HepG2 (cell line): ENCODE data around the gene ZBTB25. TPM values are rescaled to one million over a fixed set of nuclear protein-coding genes. Genes with fewer than 3 reads are reported as not detected.
A peak's percentile ranks its signal among the peaks of the same experiment; 100 is the strongest.

ENCODE experiments used
- EEA1 ChIP-seq: sonication (generic); formaldehyde crosslinking; IDR thresholded peaks from 2 replicates; pipeline ENCODE4 v1.5.1; 2020; ENCODE audit warnings: mild to moderate bottlenecking, missing genetic modification reagents, borderline replicate concordance
- ETV5 ChIP-seq: IDR thresholded peaks from 2 replicates; pipeline ENCODE4 v1.6.1; 2018; ENCODE audit warnings: missing biosample characterization, missing genetic modification reagents, inconsistent platforms, borderline replicate concordance
- FOXK2 ChIP-seq: fragments of 450-650 bp; IDR thresholded peaks from 2 replicates; pipeline ENCODE4 v1.6.1; 2016
- HMG20B ChIP-seq: conservative IDR thresholded peaks from 2 replicates; pipeline ENCODE4 v1.6.1; 2016; ENCODE audit warnings: missing genetic modification reagents, missing compliant biosample characterization
- MIER3 ChIP-seq: IDR thresholded peaks from 2 replicates; pipeline ENCODE4 v1.6.1; 2016; ENCODE audit warnings: missing compliant biosample characterization, borderline replicate concordance
- NFATC3 ChIP-seq: sonication (generic); formaldehyde crosslinking; IDR thresholded peaks from 2 replicates; pipeline ENCODE4 v1.5.1; 2020; ENCODE audit warnings: mild to moderate bottlenecking, missing genetic modification reagents
- POLR2AphosphoS2 ChIP-seq: IDR thresholded peaks from 2 replicates; pipeline ENCODE4 v1.6.1; 2011; ENCODE audit warnings: low read depth, low read length, improper control_type of control experiment
- REL ChIP-seq: sonication (generic); formaldehyde crosslinking; conservative IDR thresholded peaks from 2 replicates; pipeline ENCODE4 v1.8.0; 2022; ENCODE audit warnings: mild to moderate bottlenecking, missing genetic modification reagents, moderate library complexity
- SMAD9 ChIP-seq: sonication (generic); formaldehyde crosslinking; IDR thresholded peaks from 2 replicates; pipeline ENCODE4 v1.5.1; 2020; ENCODE audit warnings: mild to moderate bottlenecking, missing genetic modification reagents
- SOX13 ChIP-seq, 3 experiments: fragments of 450-650 bp in 1 of 3; sonication (generic) in 1 of 3; formaldehyde crosslinking in 1 of 3; IDR thresholded peaks in 2 of 3; conservative IDR thresholded peaks in 1 of 3; 2 replicates each; pipeline versions ENCODE4 v1.5.0 to v1.6.1; 2016 to 2020; ENCODE audit warnings: antibody characterized with exemption in 1 of 3, mild to moderate bottlenecking in 1 of 3, missing compliant biosample characterization in 1 of 3, missing genetic modification reagents in 1 of 3, moderate library complexity in 1 of 3
- STAT5B ChIP-seq: sonication (generic); formaldehyde crosslinking; IDR thresholded peaks from 2 replicates; pipeline ENCODE4 v1.4.0; 2020; ENCODE audit warnings: missing genetic modification reagents
- ZNF335 ChIP-seq: sonication (generic); formaldehyde crosslinking; IDR thresholded peaks from 2 replicates; pipeline ENCODE4 v1.4.0; 2020; ENCODE audit warnings: missing genetic modification reagents
- ZNF674 ChIP-seq: sonication (generic); formaldehyde crosslinking; IDR thresholded peaks from 2 replicates; pipeline ENCODE4 v1.5.0; 2020; ENCODE audit warnings: low read depth, mild to moderate bottlenecking, missing genetic modification reagents
- ZNF773 ChIP-seq: sonication (generic); formaldehyde crosslinking; IDR thresholded peaks from 2 replicates; pipeline ENCODE4 v1.4.0; 2020; ENCODE audit warnings: missing genetic modification reagents, borderline replicate concordance
- polyA plus RNA-seq, 8 experiments: library from polyadenylated mRNA; depleted of rRNA in 3 of 8; stranded (reverse) in 7 of 8; unstranded in 1 of 8; fragments of >200 nt; fragmentation: Illumina TruSeq in 4 of 8; extraction: Trizol in 4 of 8; gene quantifications; 2 replicates each; pipeline versions ENCODE4 v1.2.1 to v1.2.3, GENCODE V29; 2011 to 2016; ENCODE audit warnings: low read depth in 4 of 8, missing spikeins in 1 of 8, mixed read lengths in 1 of 8; ENCODE audit not compliant: insufficient read depth in 1 of 8
- total RNA-seq, 5 experiments: library from RNA; depleted of rRNA; stranded (reverse); fragments of >200 nt; fragmentation: Illumina TruSeq; extraction: Trizol; gene quantifications; 2 replicates each; pipeline ENCODE4 v1.2.3, GENCODE V29; 2016; ENCODE audit warnings: low read depth in 1 of 5
- TF ChIP-seq, protein P1 (sequence below): sonication (generic); formaldehyde crosslinking; IDR thresholded peaks from 2 replicates; pipeline ENCODE4 v1.8.1; 2022; ENCODE audit warnings: low read depth, mild to moderate bottlenecking, missing genetic modification reagents
- TF ChIP-seq, protein P2 (sequence below): sonication (generic); formaldehyde crosslinking; IDR thresholded peaks from 2 replicates; pipeline ENCODE4 v1.5.0; 2020; ENCODE audit warnings: missing genetic modification reagents, mild to moderate bottlenecking, borderline replicate concordance
- TF ChIP-seq, protein P3 (sequence below): sonication (generic); formaldehyde crosslinking; IDR thresholded peaks from 2 replicates; pipeline ENCODE4 v1.4.0; 2020; ENCODE audit warnings: missing genetic modification reagents, mild to moderate bottlenecking, borderline replicate concordance
- TF ChIP-seq, protein P4 (sequence below): sonication (generic); formaldehyde crosslinking; IDR thresholded peaks from 2 replicates; pipeline ENCODE4 v1.5.1; 2020; ENCODE audit warnings: missing genetic modification reagents, mild to moderate bottlenecking, borderline replicate concordance
- TF ChIP-seq, protein P5 (sequence below): sonication (generic); formaldehyde crosslinking; conservative IDR thresholded peaks from 2 replicates; pipeline ENCODE4 v1.5.0; 2020; ENCODE audit warnings: missing genetic modification reagents

Gene ZBTB25
- total and polyA plus RNA-seq, 2 of the 13 experiments (the other 11 are each of a cell fraction or from before 2014, with no cell fraction given): 3.5 to 7.6 TPM

DNA sequence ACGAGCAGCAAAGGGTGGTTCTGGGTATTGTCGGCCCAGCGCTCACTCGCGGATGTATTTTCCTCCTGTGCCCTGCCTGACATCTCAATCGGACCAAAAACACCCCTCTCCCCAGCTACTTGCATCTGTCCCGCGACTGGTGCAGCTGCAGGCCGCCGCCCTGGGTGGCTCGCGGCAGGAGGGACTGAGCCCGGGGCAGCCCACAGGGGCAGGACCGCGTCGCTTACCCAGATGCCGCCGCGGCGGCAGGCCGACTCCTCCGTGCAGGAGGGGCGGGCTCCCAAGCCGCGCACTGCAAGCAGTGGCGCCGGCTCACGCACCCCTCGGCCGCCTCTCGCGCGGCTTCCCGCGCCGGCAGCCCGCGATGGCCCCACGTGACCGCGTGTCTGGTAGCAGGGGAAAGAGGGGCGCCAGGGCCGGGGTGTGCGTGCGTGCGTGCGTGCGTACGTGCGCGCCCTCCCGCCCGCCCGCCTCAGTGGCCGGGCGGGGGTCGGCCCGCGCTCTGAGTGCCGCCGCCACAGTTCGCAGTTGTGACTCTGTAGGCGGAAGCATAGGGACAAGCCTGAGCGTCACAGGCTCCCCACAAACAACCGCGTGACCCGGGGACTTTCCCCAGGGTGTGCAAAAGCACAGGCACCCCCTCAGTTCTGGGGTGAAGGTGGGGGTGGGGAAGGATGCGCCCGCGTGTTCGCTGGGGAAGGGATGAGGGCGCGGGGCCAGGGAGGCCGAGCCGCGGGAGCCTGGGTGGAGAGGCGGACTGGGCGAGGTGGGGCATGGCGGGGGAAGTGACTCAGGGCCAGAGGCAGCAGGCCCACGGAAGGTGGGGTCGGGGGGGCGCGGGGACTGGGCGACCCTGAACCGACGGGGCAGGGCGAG, at the start of gene ZBTB25 (continued):
- TF ChIP-seq, protein P1, sequence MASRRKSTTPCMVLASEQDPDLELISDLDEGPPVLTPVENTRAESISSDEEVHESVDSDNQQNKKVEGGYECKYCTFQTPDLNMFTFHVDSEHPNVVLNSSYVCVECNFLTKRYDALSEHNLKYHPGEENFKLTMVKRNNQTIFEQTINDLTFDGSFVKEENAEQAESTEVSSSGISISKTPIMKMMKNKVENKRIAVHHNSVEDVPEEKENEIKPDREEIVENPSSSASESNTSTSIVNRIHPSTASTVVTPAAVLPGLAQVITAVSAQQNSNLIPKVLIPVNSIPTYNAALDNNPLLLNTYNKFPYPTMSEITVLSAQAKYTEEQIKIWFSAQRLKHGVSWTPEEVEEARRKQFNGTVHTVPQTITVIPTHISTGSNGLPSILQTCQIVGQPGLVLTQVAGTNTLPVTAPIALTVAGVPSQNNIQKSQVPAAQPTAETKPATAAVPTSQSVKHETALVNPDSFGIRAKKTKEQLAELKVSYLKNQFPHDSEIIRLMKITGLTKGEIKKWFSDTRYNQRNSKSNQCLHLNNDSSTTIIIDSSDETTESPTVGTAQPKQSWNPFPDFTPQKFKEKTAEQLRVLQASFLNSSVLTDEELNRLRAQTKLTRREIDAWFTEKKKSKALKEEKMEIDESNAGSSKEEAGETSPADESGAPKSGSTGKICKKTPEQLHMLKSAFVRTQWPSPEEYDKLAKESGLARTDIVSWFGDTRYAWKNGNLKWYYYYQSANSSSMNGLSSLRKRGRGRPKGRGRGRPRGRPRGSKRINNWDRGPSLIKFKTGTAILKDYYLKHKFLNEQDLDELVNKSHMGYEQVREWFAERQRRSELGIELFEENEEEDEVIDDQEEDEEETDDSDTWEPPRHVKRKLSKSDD (CRISPR knock-in tag): peak; percentile 75; the same call in 1 of the 2 replicates
- TF ChIP-seq SMAD9 (CRISPR knock-in tag): no peak
- no peak for TF ChIP-seq STAT5B (CRISPR knock-in tag)
- TF ChIP-seq ZNF335 (CRISPR knock-in tag): no peak
- TF ChIP-seq MIER3 (CRISPR knock-in tag): no peak
- TF ChIP-seq, protein P2, sequence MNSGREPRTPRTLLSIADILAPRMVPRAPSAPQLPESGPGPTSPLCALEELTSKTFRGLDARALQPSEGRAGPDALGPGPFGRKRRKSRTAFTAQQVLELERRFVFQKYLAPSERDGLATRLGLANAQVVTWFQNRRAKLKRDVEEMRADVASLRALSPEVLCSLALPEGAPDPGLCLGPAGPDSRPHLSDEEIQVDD (CRISPR knock-in tag): no peak
- no peak; the same call in 1 of the 2 replicates for TF ChIP-seq ETV5 (CRISPR knock-in tag)
- TF ChIP-seq SOX13 (IDR thresholded peaks at IDR 0.05): no peak
- TF ChIP-seq SOX13 (CRISPR knock-in tag; conservative IDR thresholded peaks at IDR 0.05 in 1 of 2, IDR thresholded peaks at IDR 0.05 in 1 of 2): no peak
- no peak for TF ChIP-seq POLR2AphosphoS2
- TF ChIP-seq, protein P3, sequence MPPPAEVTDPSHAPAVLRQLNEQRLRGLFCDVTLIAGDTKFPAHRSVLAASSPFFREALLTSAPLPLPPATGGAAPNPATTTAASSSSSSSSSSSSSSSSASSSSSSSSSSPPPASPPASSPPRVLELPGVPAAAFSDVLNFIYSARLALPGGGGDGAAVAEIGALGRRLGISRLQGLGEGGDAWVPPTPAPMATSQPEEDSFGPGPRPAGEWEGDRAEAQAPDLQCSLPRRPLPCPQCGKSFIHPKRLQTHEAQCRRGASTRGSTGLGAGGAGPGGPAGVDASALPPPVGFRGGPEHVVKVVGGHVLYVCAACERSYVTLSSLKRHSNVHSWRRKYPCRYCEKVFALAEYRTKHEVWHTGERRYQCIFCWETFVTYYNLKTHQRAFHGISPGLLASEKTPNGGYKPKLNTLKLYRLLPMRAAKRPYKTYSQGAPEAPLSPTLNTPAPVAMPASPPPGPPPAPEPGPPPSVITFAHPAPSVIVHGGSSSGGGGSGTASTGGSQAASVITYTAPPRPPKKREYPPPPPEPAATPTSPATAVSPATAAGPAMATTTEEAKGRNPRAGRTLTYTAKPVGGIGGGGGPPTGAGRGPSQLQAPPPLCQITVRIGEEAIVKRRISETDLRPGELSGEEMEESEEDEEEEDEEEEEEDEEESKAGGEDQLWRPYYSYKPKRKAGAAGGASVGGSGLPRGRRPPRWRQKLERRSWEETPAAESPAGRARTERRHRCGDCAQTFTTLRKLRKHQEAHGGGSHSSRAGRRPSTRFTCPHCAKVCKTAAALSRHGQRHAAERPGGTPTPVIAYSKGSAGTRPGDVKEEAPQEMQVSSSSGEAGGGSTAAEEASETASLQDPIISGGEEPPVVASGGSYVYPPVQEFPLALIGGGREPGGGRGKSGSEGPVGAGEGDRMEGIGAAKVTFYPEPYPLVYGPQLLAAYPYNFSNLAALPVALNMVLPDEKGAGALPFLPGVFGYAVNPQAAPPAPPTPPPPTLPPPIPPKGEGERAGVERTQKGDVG (CRISPR knock-in tag): no peak
- TF ChIP-seq, protein P4, sequence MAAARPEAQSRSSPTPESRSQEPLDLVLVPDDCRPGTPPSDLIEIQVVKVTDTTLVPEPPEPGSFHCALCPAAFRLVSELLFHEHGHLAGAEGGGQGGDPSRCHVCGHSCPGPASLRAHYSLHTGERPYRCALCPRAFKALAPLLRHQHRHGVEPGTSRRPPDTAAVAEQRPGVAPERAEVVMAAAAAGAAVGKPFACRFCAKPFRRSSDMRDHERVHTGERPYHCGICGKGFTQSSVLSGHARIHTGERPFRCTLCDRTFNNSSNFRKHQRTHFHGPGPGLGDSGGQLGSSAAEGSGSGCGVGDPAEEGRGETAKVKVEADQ (CRISPR knock-in tag): peak; percentile 35; the same call in 1 of the 2 replicates
- 0 out of 2 replicates have a peak, but pooled peaks have one; percentile 20 for TF ChIP-seq ZNF773
- TF ChIP-seq EEA1: no peak
- peak; percentile 22; the same call in 1 of the 2 replicates for TF ChIP-seq ZNF674 (CRISPR knock-in tag)
- TF ChIP-seq HMG20B (CRISPR knock-in tag): no peak
- no peak for TF ChIP-seq NFATC3 (CRISPR knock-in tag)
- 0 out of 2 replicates have a peak, but pooled peaks have one; percentile 60 for TF ChIP-seq REL (CRISPR knock-in tag)
- no peak for TF ChIP-seq FOXK2
- TF ChIP-seq, protein P5, sequence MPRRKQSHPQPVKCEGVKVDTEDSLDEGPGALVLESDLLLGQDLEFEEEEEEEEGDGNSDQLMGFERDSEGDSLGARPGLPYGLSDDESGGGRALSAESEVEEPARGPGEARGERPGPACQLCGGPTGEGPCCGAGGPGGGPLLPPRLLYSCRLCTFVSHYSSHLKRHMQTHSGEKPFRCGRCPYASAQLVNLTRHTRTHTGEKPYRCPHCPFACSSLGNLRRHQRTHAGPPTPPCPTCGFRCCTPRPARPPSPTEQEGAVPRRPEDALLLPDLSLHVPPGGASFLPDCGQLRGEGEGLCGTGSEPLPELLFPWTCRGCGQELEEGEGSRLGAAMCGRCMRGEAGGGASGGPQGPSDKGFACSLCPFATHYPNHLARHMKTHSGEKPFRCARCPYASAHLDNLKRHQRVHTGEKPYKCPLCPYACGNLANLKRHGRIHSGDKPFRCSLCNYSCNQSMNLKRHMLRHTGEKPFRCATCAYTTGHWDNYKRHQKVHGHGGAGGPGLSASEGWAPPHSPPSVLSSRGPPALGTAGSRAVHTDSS (CRISPR knock-in tag): no peak; the same call in 1 of the 2 replicates
